Globus pallidus (tissue), 1 donor: ENCODE results near the gene NFKB2.

Source experiments
- DNase-seq: peaks from one replicate; pipeline ENCODE4 v3.0.0-alpha.2; 2015; ENCODE audit warnings: low spot score

The NFKB2 gene

DNA sequence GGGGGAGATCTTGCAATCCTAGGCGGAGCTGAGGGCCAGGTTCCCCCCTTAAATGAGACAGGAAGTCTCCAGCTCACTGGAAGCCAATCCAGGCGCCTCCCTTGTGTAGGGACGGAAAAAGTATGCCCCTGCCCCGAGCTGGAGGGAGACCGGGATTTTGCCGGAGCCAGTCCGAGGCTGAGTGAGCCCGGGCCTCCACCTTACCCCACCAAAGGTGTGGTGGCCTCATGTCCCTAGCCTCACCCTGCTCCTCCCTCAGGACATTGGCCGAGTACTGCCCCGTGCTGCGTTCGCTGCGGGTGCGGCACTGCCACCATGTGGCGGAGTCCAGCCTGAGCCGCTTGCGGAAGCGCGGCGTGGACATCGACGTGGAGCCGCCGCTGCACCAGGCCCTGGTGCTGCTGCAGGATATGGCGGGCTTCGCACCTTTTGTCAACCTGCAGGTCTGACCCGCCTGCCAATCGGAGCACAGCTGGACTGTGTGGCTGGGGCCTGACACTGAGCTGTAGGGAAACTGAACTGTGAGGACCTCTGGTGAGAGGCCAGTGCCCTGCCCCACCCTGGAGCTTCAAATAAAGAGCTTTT lies 27.1 kb downstream of the NFKB2 start:
- DNase-seq, result peak; percentile 57

GRCh38 chr10:102423372-102423968 lies 28.0 kb downstream of the NFKB2 start:
- DNase-seq, result no peak

DNA sequence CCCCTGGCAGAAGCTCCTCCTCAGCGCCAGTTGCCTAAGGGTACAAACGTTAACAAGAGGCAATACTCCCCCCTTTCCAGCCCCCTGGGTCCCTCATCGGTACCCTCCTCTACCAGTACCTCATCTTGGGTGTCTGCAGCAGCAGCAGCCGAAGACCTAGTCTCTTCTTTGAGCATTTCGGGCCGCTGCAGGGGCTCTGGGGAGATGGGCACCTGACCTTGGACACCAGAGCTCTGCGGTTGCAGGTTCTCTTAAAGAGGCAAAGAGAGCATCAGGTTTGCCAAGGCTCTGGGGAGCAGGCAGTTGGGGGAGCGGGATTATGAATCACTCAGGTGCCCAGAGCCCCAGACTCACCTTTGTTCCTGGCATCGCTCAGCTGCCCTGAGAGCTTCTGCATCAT lies 28.6 kb downstream of the NFKB2 start:
- no peak for DNase-seq

DNA sequence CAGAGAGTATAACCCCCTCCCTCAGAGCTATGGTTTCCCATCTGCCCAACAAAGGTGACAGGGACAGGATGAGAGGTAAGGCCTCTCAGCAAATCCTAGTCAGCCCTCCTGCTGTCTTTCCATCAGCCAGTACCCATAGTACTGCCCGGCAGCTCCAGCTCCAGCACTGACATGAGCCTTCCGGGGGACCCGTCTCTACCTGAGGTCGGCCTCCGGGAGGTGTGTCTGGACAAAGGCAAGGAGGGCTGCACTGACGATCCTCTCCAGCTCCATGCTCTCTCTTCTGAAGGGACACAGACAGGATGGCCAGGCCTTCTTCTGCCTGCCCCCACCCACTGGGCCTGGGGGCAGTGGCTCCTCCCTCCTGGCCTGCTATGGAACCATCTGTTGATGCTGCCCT lies 29.4 kb downstream of the NFKB2 start:
- no peak for DNase-seq

- no peak for DNase-seq
These were observed 29.9 kb downstream of the NFKB2 start for GRCh38 chr10:102425444-102425843.

GRCh38 chr10:102426803-102427287 lies 31.3 kb downstream of the NFKB2 start:
- no peak for DNase-seq

- DNase-seq, result no peak
These were observed 34.0 kb downstream of the NFKB2 start for GRCh38 chr10:102429468-102429867.

DNA sequence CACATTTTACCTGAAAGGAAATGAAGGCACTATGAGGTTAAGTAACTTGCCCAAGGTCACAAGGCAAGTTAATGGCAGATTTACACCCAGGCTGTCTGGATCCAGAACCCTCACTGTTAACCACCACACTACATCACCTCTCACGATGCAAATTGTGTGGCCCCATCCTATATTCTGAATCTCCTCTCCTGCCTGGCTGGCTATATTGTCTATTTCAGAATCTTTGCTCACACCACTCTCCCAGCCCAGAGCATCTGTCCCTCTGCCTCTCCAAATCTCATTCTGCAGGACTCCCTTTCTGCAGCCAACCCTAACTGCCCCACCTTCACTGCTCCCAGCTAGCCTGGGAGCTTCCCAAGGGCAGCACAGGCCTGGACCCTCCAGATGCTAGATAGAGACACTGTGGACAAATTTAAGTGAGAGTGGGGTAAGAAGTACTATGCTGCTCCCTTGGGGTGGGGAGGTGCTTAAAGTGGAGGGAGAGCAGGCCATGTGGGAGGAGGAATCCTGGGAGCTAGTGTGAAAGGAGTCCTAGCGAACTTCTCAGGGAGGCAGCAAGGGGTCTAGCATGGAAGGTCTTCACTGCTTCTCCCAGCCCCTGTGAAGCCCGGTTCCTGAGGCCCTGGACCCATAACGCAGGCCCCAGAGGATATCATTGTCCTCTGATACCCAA lies 36.1 kb downstream of the NFKB2 start:
- no peak for DNase-seq

DNA sequence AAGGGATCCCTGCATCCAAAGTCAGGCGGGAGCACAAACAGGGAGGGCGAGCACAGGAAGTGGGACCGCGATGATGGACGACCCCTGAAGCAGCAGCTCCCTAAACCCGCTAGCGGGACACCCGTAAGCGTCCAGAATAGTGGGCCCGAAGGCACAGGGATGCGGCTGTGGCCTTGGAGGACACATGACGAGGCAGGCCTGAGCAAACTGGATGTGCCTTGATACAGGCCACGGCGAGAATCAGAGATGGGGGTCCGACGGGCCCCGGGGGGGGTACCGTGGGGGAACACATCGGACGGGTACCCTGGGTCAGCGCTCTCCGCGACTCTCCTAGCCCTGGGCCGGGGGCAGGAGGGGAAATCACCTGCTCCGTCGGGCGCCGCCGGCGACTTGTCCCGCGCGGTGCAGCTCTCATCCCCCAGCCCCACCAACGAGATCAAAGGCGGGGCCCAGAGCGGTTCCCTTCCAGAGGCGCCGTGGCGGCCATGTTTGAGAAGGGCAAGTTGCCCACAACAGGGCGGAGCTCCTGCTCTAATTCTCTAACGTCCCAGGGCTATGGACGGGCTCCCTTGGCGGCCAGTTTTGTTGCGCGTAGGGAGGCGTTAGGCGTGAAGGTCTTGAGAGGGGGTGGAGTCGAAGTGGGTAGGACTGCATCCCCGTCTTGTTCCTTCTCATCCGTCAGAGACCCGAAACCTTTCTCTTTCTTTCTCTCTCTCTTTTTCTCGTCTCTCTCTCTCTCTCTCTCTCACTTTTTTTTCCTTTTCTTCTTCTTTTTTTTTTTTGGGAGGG lies 36.9 kb downstream of the NFKB2 start, which contains the start of gene CUEDC2:
Gene CUEDC2 (minus strand): TSS at position 413 of the 789 bp plus-strand sequence. CDS start 7,386 bp downstream, outside the sequence.
- DNase-seq, result peak; percentile 94

GRCh38 chr10:102433619-102434046 lies 38.1 kb downstream of the NFKB2 start:
- DNase-seq, result no peak

DNA sequence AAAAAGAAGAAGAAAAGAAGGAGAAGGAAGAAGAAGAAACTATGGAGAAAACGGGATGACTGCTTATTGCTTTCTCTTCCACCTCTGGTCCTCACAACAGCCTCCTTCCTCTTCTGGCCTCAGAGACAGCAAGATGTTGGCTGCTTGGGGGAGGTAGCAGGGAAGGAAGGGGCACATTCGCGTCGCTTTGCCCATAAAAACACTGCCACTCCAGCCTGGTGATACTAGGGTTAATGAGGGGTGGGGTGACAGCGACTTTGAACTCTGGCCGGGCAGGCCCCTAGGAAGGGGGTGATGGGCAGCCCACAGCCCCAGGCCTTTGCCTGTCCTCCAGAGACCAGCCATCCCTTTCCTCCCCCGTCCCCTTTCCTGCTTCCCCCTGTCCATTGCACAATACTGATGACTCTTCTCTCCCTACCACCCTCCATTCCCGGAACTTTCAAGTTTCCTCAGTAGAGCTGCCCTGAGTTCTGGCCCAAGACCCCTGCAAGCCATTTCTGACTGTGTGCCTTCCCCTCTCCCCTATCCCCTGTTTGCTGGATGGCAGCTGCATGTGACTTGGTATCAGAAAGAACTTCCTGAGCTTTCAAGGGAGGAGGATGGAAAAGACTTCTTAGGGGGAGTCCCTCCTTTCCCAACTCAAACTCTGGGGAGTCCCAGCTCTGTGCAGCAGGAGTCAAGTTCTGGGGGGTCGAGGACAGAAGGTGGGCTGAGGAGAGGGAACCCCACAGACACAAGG lies 39.1 kb downstream of the NFKB2 start:
- DNase-seq, result no peak

DNA sequence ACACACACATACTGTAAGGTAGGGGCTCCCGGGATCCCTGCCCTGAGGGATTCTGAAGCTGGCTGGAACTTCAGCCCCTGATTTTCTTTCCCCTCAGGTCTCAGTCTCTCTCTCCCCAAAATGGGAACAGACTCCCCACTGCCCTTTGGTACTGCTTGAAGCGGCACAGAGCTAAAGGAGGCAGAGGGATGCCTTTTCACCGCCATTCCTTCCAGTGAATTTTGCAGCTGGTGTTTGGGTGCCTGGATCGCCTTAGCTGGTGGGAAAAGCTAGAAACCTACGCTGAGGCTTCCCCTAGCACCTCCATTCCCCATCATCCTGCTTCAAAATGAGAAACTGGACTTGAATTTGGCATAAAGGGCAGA lies 39.6 kb downstream of the NFKB2 start:
- no peak for DNase-seq

DNA sequence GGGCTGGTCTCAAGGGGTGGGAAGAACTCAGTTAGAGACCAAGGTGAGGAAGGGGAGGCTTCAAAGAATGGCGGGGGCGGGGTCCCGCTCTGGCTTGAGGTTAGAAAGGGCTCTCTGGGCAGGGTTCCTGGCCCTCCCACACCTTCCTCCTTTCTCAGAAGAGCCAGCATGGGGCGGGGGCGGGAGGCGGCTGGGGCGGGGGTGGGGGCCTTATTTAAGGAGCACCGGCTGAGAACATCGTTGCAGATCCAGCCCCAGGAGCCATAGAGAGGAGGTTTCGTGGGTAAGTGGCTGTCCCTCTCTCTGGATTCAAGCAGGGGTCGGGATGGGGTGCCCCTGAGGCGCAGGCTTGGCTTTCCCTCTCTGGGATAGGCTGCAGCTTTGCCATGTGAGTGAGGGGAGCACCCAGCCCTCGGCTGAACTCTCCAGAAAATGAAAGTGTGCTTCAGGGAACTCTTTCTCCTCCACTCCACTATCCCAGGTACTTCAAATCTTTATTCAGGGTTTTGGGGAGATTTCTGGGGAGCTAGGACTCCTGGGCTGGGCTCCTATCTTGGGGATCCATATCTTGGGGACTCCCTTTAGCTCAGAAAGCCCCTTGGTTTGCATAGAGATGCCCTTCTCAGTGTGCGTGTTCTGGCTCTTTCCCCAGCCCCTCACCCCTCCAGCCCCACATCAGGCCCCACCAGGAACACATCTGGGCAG lies 40.2 kb downstream of the NFKB2 start:
- DNase-seq, result no peak

DNA sequence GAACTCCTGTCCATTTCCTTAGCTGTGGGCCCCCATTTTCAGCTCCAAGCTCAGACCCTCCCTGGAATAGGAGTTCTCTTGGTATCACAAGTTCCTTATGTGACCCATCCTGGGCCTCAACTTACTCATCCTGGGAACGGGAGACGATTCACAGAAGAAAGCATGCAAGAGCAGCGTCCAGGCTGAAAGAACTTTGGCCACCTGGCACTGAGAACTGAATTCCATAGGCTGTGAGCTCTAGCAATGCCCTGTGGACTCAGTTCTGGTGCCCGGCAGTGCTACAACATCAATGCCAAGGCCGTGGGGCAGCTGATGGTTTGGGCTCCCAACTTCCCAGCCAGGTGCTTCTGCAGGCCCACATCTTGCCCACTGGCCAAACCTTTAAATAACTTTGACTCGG lies 40.8 kb downstream of the NFKB2 start:
- no peak for DNase-seq

DNA sequence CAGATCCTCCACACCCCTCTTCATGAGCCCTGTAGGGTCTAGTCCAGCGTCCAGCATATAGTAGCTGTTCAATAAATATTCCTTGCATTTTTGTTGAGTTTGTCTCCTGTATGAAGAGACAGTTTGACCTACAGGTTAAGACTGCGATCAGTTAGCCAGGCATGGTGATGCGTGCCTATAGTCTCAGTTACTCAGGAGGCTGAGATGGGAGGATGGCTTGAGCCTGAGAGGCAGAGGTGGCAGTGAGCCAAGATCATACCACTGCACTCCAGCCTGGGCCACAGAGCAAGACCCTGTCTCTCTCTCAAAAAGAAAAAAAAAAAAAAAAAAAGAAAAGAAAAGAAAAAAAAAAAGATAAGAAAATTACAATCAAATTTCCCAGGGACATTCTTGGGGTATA lies 42.0 kb downstream of the NFKB2 start:
- DNase-seq, result no peak

- no peak for DNase-seq
These were observed 42.9 kb downstream of the NFKB2 start for GRCh38 chr10:102438374-102438773.

DNA sequence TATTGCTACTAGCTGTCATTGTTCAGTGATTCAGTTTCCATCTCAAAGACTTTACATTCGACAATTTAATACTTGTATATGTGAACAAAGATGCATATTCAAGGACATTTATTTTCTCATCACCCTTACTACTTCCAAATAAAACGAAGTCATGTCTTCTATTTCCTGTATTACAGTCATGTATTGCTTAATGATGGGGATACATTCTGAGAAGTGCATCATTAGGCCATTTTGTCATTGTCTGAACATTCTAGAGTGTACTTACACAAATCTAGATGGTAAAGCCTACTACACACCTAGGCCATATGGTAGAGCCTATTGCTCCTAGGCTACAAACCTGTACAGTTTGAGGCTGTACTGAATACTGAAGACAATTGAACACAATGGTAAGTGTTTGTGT lies 49.3 kb downstream of the NFKB2 start:
- no peak for DNase-seq

DNA sequence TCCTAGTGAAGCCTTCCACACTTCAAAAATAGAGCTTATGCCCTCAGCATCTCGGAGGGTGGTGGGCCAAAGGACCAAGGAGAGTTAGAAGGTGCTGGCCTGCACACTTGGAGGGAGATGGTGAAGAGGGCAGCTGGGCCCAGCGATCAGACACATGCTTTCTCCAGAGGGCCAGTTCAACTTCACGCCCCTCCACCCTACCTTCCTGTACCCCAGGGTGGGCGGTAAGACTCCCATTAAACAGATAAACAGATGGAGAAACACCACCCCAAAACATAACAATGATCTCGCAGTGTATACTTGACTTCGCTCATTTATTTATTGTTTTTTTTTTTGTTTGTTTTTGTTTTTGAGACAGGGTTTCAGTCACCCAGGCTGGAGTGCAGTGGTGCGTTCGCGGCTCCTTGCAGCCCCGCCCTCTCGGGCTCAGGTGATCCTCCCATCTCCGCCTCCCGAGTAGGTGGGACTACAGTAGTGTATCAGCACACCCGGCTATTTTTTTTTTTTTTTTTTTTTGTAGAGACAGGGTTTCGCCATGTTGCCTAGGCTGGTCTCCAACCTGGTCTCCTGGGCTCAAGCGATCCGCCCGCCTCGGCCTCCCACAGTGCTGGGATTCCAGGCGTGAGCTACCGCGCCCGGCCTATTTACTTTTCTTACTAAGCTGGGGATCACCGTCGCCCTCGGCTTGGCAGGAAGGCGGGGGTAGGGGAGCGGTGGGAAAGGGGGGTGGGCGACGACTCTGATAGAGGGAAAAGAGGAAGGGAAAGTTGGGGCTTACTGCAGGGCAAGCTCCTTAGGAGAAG lies 54.0 kb downstream of the NFKB2 start:
- no peak for DNase-seq

- DNase-seq, result no peak
These were observed 54.5 kb downstream of the NFKB2 start for GRCh38 chr10:102450124-102450373.

GRCh38 chr10:102450374-102451104 lies 55.0 kb downstream of the NFKB2 start:
- DNase-seq, result peak; percentile 75
